Measurements from ENCODE around the gene FAM135A. TPM values are rescaled to one million over a fixed set of nuclear protein-coding genes. Genes with fewer than 3 reads are reported as not detected.

FAM135A gene
- total and polyA plus RNA-seq, 10 of the 15 experiments (the other 5 are each of a cell fraction or from before 2014, with no cell fraction given): 3.9 to 24.5 (median 13.7) TPM

- no peak for TF ChIP-seq BCLAF1 (IDR thresholded peaks at IDR 0.05)
- TF ChIP-seq RB1 (IDR thresholded peaks at IDR 0.05; ENCODE audit: borderline replicate concordance): no peak
- TF ChIP-seq USF1 (IDR thresholded peaks at IDR 0.05; ENCODE audit: borderline replicate concordance, extremely low read length, insufficient read depth, low read depth, low read length): no peak
- no peak for TF ChIP-seq NFYA (IDR thresholded peaks at IDR 0.05; ENCODE audit: borderline replicate concordance, low read depth, low read length)
- TF ChIP-seq BCL11A (IDR thresholded peaks at IDR 0.05; ENCODE audit: low read depth, low read length): no peak
- TF ChIP-seq RELA (IDR thresholded peaks at IDR 0.05; ENCODE audit: borderline replicate concordance, partially characterized antibody): no peak
- TF ChIP-seq MYC (IDR thresholded peaks at IDR 0.05; ENCODE audit: insufficient read depth, insufficient read length, insufficient replicate concordance, low read length, severe bottlenecking): no peak
- TF ChIP-seq FOXK2 (IDR thresholded peaks at IDR 0.05): no peak
Measured at GRCh38 chr6:70396796-70397729, 16.2 kb upstream of the FAM135A start (continued).

Data from GM12878 (cell line).